ENCODE measurements around the gene DUSP10.

DUSP10 gene

GRCh38 chr1:221782970-221783369, 41.1 kb upstream of the DUSP10 start:
- H3K4me3 ChIP-seq (ENCODE audit: low read depth, low read length), result no peak overlapping the region

GRCh38 chr1:221782477-221782876, 40.6 kb upstream of the DUSP10 start:
- Histone ChIP-seq H3K27me3 (replicated peaks) (no peaks in the 10 kb centered on the region), H3K4me3 (ENCODE audit: low read depth, low read length) (no peak overlapping the region), H3K36me3 (replicated peaks) (no peaks in the 10 kb centered on the region), H3K27ac (no peak overlapping the region)
- no peak for DNase-seq
- no peak for TF ChIP-seq CTCF (IDR thresholded peaks at IDR 0.05; ENCODE audit: low read depth, low read length, missing control alignments)
- in situ Hi-C loops (cut with HindIII; ENCODE audit: low pct_ligation_motif_present, low sequenced_read_pairs), result no loop called here

More at GRCh38 chr1:221782970-221783369, 41.1 kb upstream of the DUSP10 start:
- no peaks in the 10 kb centered on the region for H3K36me3 ChIP-seq (replicated peaks)
- in situ Hi-C loops (cut with HindIII; ENCODE audit: low pct_ligation_motif_present, low sequenced_read_pairs), result no loop called here
- no peak for DNase-seq
- TF ChIP-seq CTCF (IDR thresholded peaks at IDR 0.05; ENCODE audit: low read depth, low read length, missing control alignments), result no peak
- no peak overlapping the region for H3K27ac ChIP-seq
- no peaks in the 10 kb centered on the region for H3K27me3 ChIP-seq (replicated peaks)

- in situ Hi-C loops (cut with HindIII; ENCODE audit: low pct_ligation_motif_present, low sequenced_read_pairs), result no loop called here
- Histone ChIP-seq H3K36me3 (replicated peaks) (no peaks in the 10 kb centered on the region), H3K27me3 (replicated peaks) (no peaks in the 10 kb centered on the region), H3K4me3 (ENCODE audit: low read depth, low read length) (no peak overlapping the region), H3K27ac (no peak overlapping the region)
- no peak for TF ChIP-seq CTCF (IDR thresholded peaks at IDR 0.05; ENCODE audit: low read depth, low read length, missing control alignments)
- no peak for DNase-seq
These were observed 39.3 kb upstream of the DUSP10 start for GRCh38 chr1:221781102-221781755.

GRCh38 chr1:221780175-221780574, 38.3 kb upstream of the DUSP10 start:
- DNase-seq, result no peak
- in situ Hi-C loops (cut with HindIII; ENCODE audit: low pct_ligation_motif_present, low sequenced_read_pairs), result no loop called here
- H3K4me3 ChIP-seq (ENCODE audit: low read depth, low read length), result no peak overlapping the region
- H3K27me3 ChIP-seq (replicated peaks), result no peaks in the 10 kb centered on the region
- TF ChIP-seq CTCF (IDR thresholded peaks at IDR 0.05; ENCODE audit: low read depth, low read length, missing control alignments), result no peak
- no peaks in the 10 kb centered on the region for H3K36me3 ChIP-seq (replicated peaks)
- H3K27ac ChIP-seq, result no peak overlapping the region

- Histone ChIP-seq H3K27me3 (replicated peaks) (no peaks in the 10 kb centered on the region), H3K27ac (no peak overlapping the region), H3K36me3 (replicated peaks) (no peaks in the 10 kb centered on the region), H3K4me3 (ENCODE audit: low read depth, low read length) (no peak overlapping the region)
- no peak for TF ChIP-seq CTCF (IDR thresholded peaks at IDR 0.05; ENCODE audit: low read depth, low read length, missing control alignments)
- in situ Hi-C loops (cut with HindIII; ENCODE audit: low pct_ligation_motif_present, low sequenced_read_pairs), result no loop called here
- DNase-seq, result no peak
These were observed 37.9 kb upstream of the DUSP10 start for GRCh38 chr1:221779771-221780170.
